ENCODE data around the gene CDH5.

CDH5 gene

GRCh38 chr16:66369055-66369592, 2.6 kb downstream of the CDH5 start:
- Histone ChIP-seq H3K9me3 (ENCODE audit: severe bottlenecking) (no peaks in the 10 kb centered on the region), H3K4me1 (ENCODE audit: insufficient read depth, poor library complexity, severe bottlenecking) (peaks cover 12% of the 10 kb centered on the region), H3K27ac (ENCODE audit: poor library complexity, severe bottlenecking) (no peak overlapping the region), H3K27me3 (ENCODE audit: insufficient read depth, poor library complexity, severe bottlenecking) (no peaks in the 10 kb centered on the region), H3K4me3 (ENCODE audit: severe bottlenecking) (no peak overlapping the region), H3K36me3 (ENCODE audit: low read depth) (no peaks in the 10 kb centered on the region)
- no peak for DNase-seq (ENCODE audit: low spot score)
- 0 out of 3 replicates have a peak, but pooled peaks have one; percentile 12 for ATAC-seq (ENCODE audit: low read depth)
- TF ChIP-seq CTCF (IDR thresholded peaks at IDR 0.05; ENCODE audit: poor library complexity, severe bottlenecking): no peak

- Histone ChIP-seq H3K36me3 (ENCODE audit: low read depth) (no peaks in the 10 kb centered on the region), H3K4me1 (ENCODE audit: insufficient read depth, poor library complexity, severe bottlenecking) (no peaks in the 10 kb centered on the region), H3K27me3 (ENCODE audit: insufficient read depth, poor library complexity, severe bottlenecking) (no peaks in the 10 kb centered on the region), H3K9me3 (ENCODE audit: severe bottlenecking) (no peaks in the 10 kb centered on the region), H3K4me3 (ENCODE audit: severe bottlenecking) (no peak overlapping the region), H3K27ac (ENCODE audit: poor library complexity, severe bottlenecking) (no peak overlapping the region)
- peak; percentile 45 for DNase-seq (ENCODE audit: low spot score)
- ATAC-seq (ENCODE audit: low read depth): no peak
- TF ChIP-seq CTCF (IDR thresholded peaks at IDR 0.05; ENCODE audit: poor library complexity, severe bottlenecking): no peak
Measured at GRCh38 chr16:66370786-66371684, 4.5 kb downstream of the CDH5 start.

GRCh38 chr16:66372078-66372897, 5.8 kb downstream of the CDH5 start:
- DNase-seq (ENCODE audit: low spot score) (peak; percentile 51), ATAC-seq (ENCODE audit: low read depth) (no peak)
- H3K4me1 ChIP-seq (ENCODE audit: insufficient read depth, poor library complexity, severe bottlenecking): no peaks in the 10 kb centered on the region

GRCh38 chr16:66372898-66373155, 6.3 kb downstream of the CDH5 start:
- ATAC-seq (ENCODE audit: low read depth) (no peak), DNase-seq (ENCODE audit: low spot score) (no peak)
- TF ChIP-seq CTCF (IDR thresholded peaks at IDR 0.05; ENCODE audit: poor library complexity, severe bottlenecking): no peak
- H3K4me3 ChIP-seq (ENCODE audit: severe bottlenecking): no peak overlapping the region
- H3K36me3 ChIP-seq (ENCODE audit: low read depth): no peaks in the 10 kb centered on the region
- H3K4me1 ChIP-seq (ENCODE audit: insufficient read depth, poor library complexity, severe bottlenecking): no peaks in the 10 kb centered on the region
- H3K27me3 ChIP-seq (ENCODE audit: insufficient read depth, poor library complexity, severe bottlenecking): no peaks in the 10 kb centered on the region
- no peak overlapping the region for H3K27ac ChIP-seq (ENCODE audit: poor library complexity, severe bottlenecking)
- no peaks in the 10 kb centered on the region for H3K9me3 ChIP-seq (ENCODE audit: severe bottlenecking)

More at GRCh38 chr16:66372078-66372897, 5.8 kb downstream of the CDH5 start:
- no peak for TF ChIP-seq CTCF (IDR thresholded peaks at IDR 0.05; ENCODE audit: poor library complexity, severe bottlenecking)
- Histone ChIP-seq H3K4me3 (ENCODE audit: severe bottlenecking) (no peak overlapping the region), H3K27ac (ENCODE audit: poor library complexity, severe bottlenecking) (no peak overlapping the region), H3K27me3 (ENCODE audit: insufficient read depth, poor library complexity, severe bottlenecking) (no peaks in the 10 kb centered on the region), H3K9me3 (ENCODE audit: severe bottlenecking) (no peaks in the 10 kb centered on the region), H3K36me3 (ENCODE audit: low read depth) (no peaks in the 10 kb centered on the region)
